Activated naive CD4-positive, alpha-beta T cell treated with anti-CD3 and anti-CD28 coated beads, Interleukin-2, amount 50 U/mL, for 24 hours (primary cell): ENCODE measurements around the gene AP3B1.

Source experiments
- H3K27ac Mint-ChIP-seq: one replicate; pipeline ENCODE4 v1.8.0; 2021; ENCODE audit warnings: mild to moderate bottlenecking, mixed read lengths
- H3K27me3 Mint-ChIP-seq: one replicate; pipeline ENCODE4 v1.8.0; 2021; ENCODE audit warnings: mixed read lengths
- H3K36me3 Mint-ChIP-seq: one replicate; pipeline ENCODE4 v1.8.0; 2021; ENCODE audit warnings: mixed read lengths
- H3K4me1 Mint-ChIP-seq: one replicate; pipeline ENCODE4 v1.8.0; 2021; ENCODE audit warnings: mixed read lengths
- H3K4me3 Mint-ChIP-seq: one replicate; pipeline ENCODE4 v1.8.0; 2021; ENCODE audit warnings: mild to moderate bottlenecking, mixed read lengths
- H3K9me3 Mint-ChIP-seq: one replicate; pipeline ENCODE4 v1.8.0; 2021; ENCODE audit warnings: mixed read lengths

The AP3B1 gene

GRCh38 chr5:78317515-78317914, 23.0 kb upstream of the AP3B1 start:
- H3K4me3 Mint-ChIP-seq: no peak overlapping the region
- no peaks in the 10 kb centered on the region for H3K4me1 Mint-ChIP-seq
- H3K36me3 Mint-ChIP-seq: no peaks in the 10 kb centered on the region
- H3K27ac Mint-ChIP-seq: no peak overlapping the region
- no peaks in the 10 kb centered on the region for H3K9me3 Mint-ChIP-seq
- H3K27me3 Mint-ChIP-seq: peaks cover 5% of the 10 kb centered on the region

GRCh38 chr5:78308703-78309102, 14.2 kb upstream of the AP3B1 start:
- no peak overlapping the region for H3K4me3 Mint-ChIP-seq
- peaks cover 20% of the 10 kb centered on the region for H3K27me3 Mint-ChIP-seq
- H3K4me1 Mint-ChIP-seq: no peaks in the 10 kb centered on the region
- H3K27ac Mint-ChIP-seq: no peak overlapping the region
- H3K36me3 Mint-ChIP-seq: no peaks in the 10 kb centered on the region
- no peaks in the 10 kb centered on the region for H3K9me3 Mint-ChIP-seq

- Mint-ChIP-seq H3K4me1 (peaks cover 11% of the 10 kb centered on the region), H3K4me3 (no peak overlapping the region), H3K27me3 (peaks cover 6% of the 10 kb centered on the region), H3K27ac (no peak overlapping the region), H3K36me3 (no peaks in the 10 kb centered on the region), H3K9me3 (no peaks in the 10 kb centered on the region)
Observed at GRCh38 chr5:78300464-78301045, 6.1 kb upstream of the AP3B1 start.

- peak overlapping the region; percentile 88 for H3K4me3 Mint-ChIP-seq
- no peaks in the 10 kb centered on the region for H3K9me3 Mint-ChIP-seq
- peaks cover 2% of the 10 kb centered on the region for H3K27me3 Mint-ChIP-seq
- peaks cover 42% of the 10 kb centered on the region for H3K4me1 Mint-ChIP-seq
- peak overlapping the region; percentile 97 for H3K27ac Mint-ChIP-seq
- H3K36me3 Mint-ChIP-seq: no peaks in the 10 kb centered on the region
Observed at GRCh38 chr5:78295035-78295961, 800 bp upstream of the AP3B1 start.

GRCh38 chr5:78293851-78294247, 649 bp downstream of the AP3B1 start:
- Mint-ChIP-seq H3K36me3 (no peaks in the 10 kb centered on the region), H3K27me3 (peaks cover 2% of the 10 kb centered on the region), H3K4me3 (peak overlapping the region; percentile 88), H3K4me1 (peaks cover 49% of the 10 kb centered on the region), H3K9me3 (no peaks in the 10 kb centered on the region), H3K27ac (peak overlapping the region; percentile 97)

- no peaks in the 10 kb centered on the region for H3K36me3 Mint-ChIP-seq
- H3K4me1 Mint-ChIP-seq: peaks cover 58% of the 10 kb centered on the region
- H3K9me3 Mint-ChIP-seq: no peaks in the 10 kb centered on the region
- no peak overlapping the region for H3K27ac Mint-ChIP-seq
- H3K4me3 Mint-ChIP-seq: peak overlapping the region; percentile 30
- H3K27me3 Mint-ChIP-seq: peaks cover 2% of the 10 kb centered on the region
Observed at GRCh38 chr5:78291687-78292086, 2.8 kb downstream of the AP3B1 start.

GRCh38 chr5:78289911-78290310, 4.6 kb downstream of the AP3B1 start:
- Mint-ChIP-seq H3K4me1 (peaks cover 71% of the 10 kb centered on the region), H3K27ac (no peak overlapping the region), H3K4me3 (no peak overlapping the region), H3K9me3 (no peaks in the 10 kb centered on the region), H3K36me3 (peaks cover 7% of the 10 kb centered on the region), H3K27me3 (no peaks in the 10 kb centered on the region)

- Mint-ChIP-seq H3K36me3 (peaks cover 7% of the 10 kb centered on the region), H3K4me1 (peaks cover 74% of the 10 kb centered on the region), H3K4me3 (no peak overlapping the region), H3K9me3 (no peaks in the 10 kb centered on the region), H3K27ac (no peak overlapping the region), H3K27me3 (no peaks in the 10 kb centered on the region)
Observed at GRCh38 chr5:78288246-78288645, 6.3 kb downstream of the AP3B1 start.

GRCh38 chr5:78287833-78288232, 6.7 kb downstream of the AP3B1 start:
- H3K27me3 Mint-ChIP-seq: no peaks in the 10 kb centered on the region
- no peak overlapping the region for H3K27ac Mint-ChIP-seq
- H3K9me3 Mint-ChIP-seq: no peaks in the 10 kb centered on the region
- no peak overlapping the region for H3K4me3 Mint-ChIP-seq
- H3K4me1 Mint-ChIP-seq: peaks cover 73% of the 10 kb centered on the region
- peaks cover 7% of the 10 kb centered on the region for H3K36me3 Mint-ChIP-seq

- Mint-ChIP-seq H3K36me3 (peaks cover 7% of the 10 kb centered on the region), H3K9me3 (no peaks in the 10 kb centered on the region), H3K4me3 (no peak overlapping the region), H3K27ac (no peak overlapping the region), H3K4me1 (peaks cover 66% of the 10 kb centered on the region), H3K27me3 (no peaks in the 10 kb centered on the region)
Observed at GRCh38 chr5:78287169-78287568, 7.3 kb downstream of the AP3B1 start.

GRCh38 chr5:78286290-78286689, 8.2 kb downstream of the AP3B1 start:
- H3K27me3 Mint-ChIP-seq: no peaks in the 10 kb centered on the region
- no peak overlapping the region for H3K4me3 Mint-ChIP-seq
- peaks cover 7% of the 10 kb centered on the region for H3K36me3 Mint-ChIP-seq
- peaks cover 64% of the 10 kb centered on the region for H3K4me1 Mint-ChIP-seq
- H3K27ac Mint-ChIP-seq: no peak overlapping the region
- no peaks in the 10 kb centered on the region for H3K9me3 Mint-ChIP-seq

- Mint-ChIP-seq H3K9me3 (no peaks in the 10 kb centered on the region), H3K4me1 (peaks cover 49% of the 10 kb centered on the region), H3K27me3 (no peaks in the 10 kb centered on the region), H3K4me3 (no peak overlapping the region), H3K27ac (no peak overlapping the region), H3K36me3 (peaks cover 7% of the 10 kb centered on the region)
Observed at GRCh38 chr5:78283802-78284201, 10.7 kb downstream of the AP3B1 start.

GRCh38 chr5:78283105-78283504, 11.4 kb downstream of the AP3B1 start:
- Mint-ChIP-seq H3K4me1 (peaks cover 51% of the 10 kb centered on the region), H3K27me3 (no peaks in the 10 kb centered on the region), H3K27ac (no peak overlapping the region), H3K36me3 (peaks cover 7% of the 10 kb centered on the region), H3K4me3 (no peak overlapping the region), H3K9me3 (no peaks in the 10 kb centered on the region)

GRCh38 chr5:78280261-78280660, 14.2 kb downstream of the AP3B1 start:
- Mint-ChIP-seq H3K4me1 (peaks cover 42% of the 10 kb centered on the region), H3K27me3 (no peaks in the 10 kb centered on the region), H3K27ac (no peak overlapping the region), H3K4me3 (no peak overlapping the region), H3K36me3 (peaks cover 2% of the 10 kb centered on the region), H3K9me3 (no peaks in the 10 kb centered on the region)

- Mint-ChIP-seq H3K4me1 (peaks cover 45% of the 10 kb centered on the region), H3K4me3 (no peak overlapping the region), H3K27me3 (no peaks in the 10 kb centered on the region), H3K9me3 (no peaks in the 10 kb centered on the region), H3K36me3 (peaks cover under 1% of the 10 kb centered on the region), H3K27ac (no peak overlapping the region)
Observed at GRCh38 chr5:78279194-78279593, 15.3 kb downstream of the AP3B1 start.

- Mint-ChIP-seq H3K27me3 (no peaks in the 10 kb centered on the region), H3K27ac (no peak overlapping the region), H3K9me3 (no peaks in the 10 kb centered on the region), H3K4me3 (no peak overlapping the region), H3K4me1 (peaks cover 50% of the 10 kb centered on the region), H3K36me3 (peaks cover 2% of the 10 kb centered on the region)
Observed at GRCh38 chr5:78277715-78278114, 16.8 kb downstream of the AP3B1 start.
